Prostate gland (tissue), 2 donors: ENCODE results near the gene IL21R. TPM values are rescaled to one million over a fixed set of nuclear protein-coding genes. Genes with fewer than 3 reads are reported as not detected.

Experiments
- DNase-seq: peaks from one replicate; pipeline ENCODE4 v3.0.0-alpha.2; 2019; ENCODE audit warnings: low spot score
- H3K27ac ChIP-seq, 2 donors: fragments of 200-600 bp; sonication (generic); 2 replicates each; pipeline ENCODE4 v1.5.1; 2017 to 2019
- H3K27me3 ChIP-seq: fragments of 200-600 bp; sonication (generic); replicated peaks from 2 replicates; pipeline ENCODE4 v1.5.1; 2019; ENCODE audit not compliant: insufficient read depth
- H3K36me3 ChIP-seq, 2 donors: fragments of 200-600 bp; sonication (generic); 1 replicate in 1 of 2; 2 replicates in 1 of 2; pipeline versions ENCODE4 v1.5.1 to v1.8.1; 2017 to 2019
- H3K4me1 ChIP-seq: fragments of 200-600 bp; sonication (generic); replicated peaks from 2 replicates; pipeline ENCODE4 v1.5.1; 2019
- H3K4me3 ChIP-seq, 2 donors: fragments of 200-600 bp; sonication (generic); 2 replicates each; pipeline ENCODE4 v1.5.1; 2017 to 2019
- H3K9me3 ChIP-seq: fragments of 200-600 bp; sonication (generic); 2 replicates; pipeline ENCODE4 v1.5.1; 2017
- CTCF ChIP-seq, 4 experiments: fragments of 200-600 bp in 2 of 4; fragments of 450-650 bp in 2 of 4; sonication (generic) in 2 of 4; IDR thresholded peaks; 1 replicate in 3 of 4; 2 replicates in 1 of 4; pipeline ENCODE4 v1.5.1; 2016 to 2019; ENCODE audit warnings: antibody characterized with exemption in 4 of 4, mild to moderate bottlenecking in 2 of 4, moderate library complexity in 2 of 4
- POLR2A ChIP-seq: fragments of 450-650 bp; IDR thresholded peaks from one replicate; pipeline ENCODE4 v1.6.1; 2016; ENCODE audit warnings: antibody characterized with exemption, mild to moderate bottlenecking
- POLR2AphosphoS5 ChIP-seq: sonication (generic); formaldehyde crosslinking; IDR thresholded peaks from one replicate; pipeline ENCODE4 v1.6.1; 2017; ENCODE audit warnings: antibody characterized with exemption
- WGBS: methylation state at CpG from one replicate; pipeline ENCODE4 v1.1.5; 2018; 5-methylcytosine and 5-hydroxymethylcytosine counted together
- intact Hi-C: fragments of 100-400 bp; cut with DNase I; formaldehyde crosslinking; loops from one replicate; pipeline ENCODE4 v1.14.2; 2022
- total RNA-seq, 2 donors: library from RNA; depleted of rRNA; stranded (reverse); fragments of >200 nt; gene quantifications; one replicate each; pipeline ENCODE4 v1.1.0, GENCODE V29; 2016

The IL21R gene
- total RNA-seq, result under 1 TPM; 0.32 to 0.57 TPM

- WGBS, result 16% methylated on average over 23 of the region's 23 CpGs
- no peak for DNase-seq
- Histone ChIP-seq H3K36me3 (no peaks in the 10 kb centered on the region), H3K9me3 (no peaks in the 10 kb centered on the region), H3K27ac (no peak within 1 kb of the TSS), H3K4me3 (no peak within 1 kb of the TSS), H3K27me3 (no peaks in the 10 kb centered on the region), H3K4me1 (no peaks in the 10 kb centered on the region)
- no peak for TF ChIP-seq POLR2AphosphoS5
- TF ChIP-seq CTCF (IDR thresholded peaks at IDR 0.05), result no peak
- TF ChIP-seq POLR2A, result no peak
- intact Hi-C loops, result no loop called here
These were observed at the start of gene IL21R for GRCh38 chr16:27401768-27402568. TSS of gene IL21R (plus strand) at chr16:27402174. CDS start at chr16:27430072, 27,898 bp downstream.

DNA sequence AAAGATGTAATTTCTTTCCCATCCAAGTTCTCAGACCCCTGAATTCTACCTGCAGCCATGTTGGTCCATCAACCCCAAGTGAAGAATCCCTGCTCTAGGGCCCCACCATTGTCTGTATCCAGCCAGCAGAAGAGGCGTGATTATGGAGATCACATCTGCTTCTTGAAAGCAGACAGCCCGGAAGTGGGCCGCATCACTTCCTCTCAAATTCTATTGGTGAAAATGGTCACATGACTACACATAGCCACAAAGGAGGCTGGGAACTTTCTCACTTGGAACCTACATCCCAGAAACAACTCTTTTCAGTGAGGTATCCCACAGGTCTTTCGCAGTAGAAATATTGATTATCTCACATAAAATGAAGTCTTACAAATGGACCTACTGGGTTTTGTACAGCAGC is 48.1 kb upstream of the IL21R start:
- H3K27me3 ChIP-seq, result no peaks in the 10 kb centered on the region
- no peak for DNase-seq
- H3K36me3 ChIP-seq, result peaks cover 2 to 15% of the 10 kb centered on the region in 2 donors
- no peak overlapping the region for H3K4me3 ChIP-seq
- TF ChIP-seq POLR2AphosphoS5, result no peak
- H3K27ac ChIP-seq, result no peak overlapping the region
- H3K4me1 ChIP-seq, result no peaks in the 10 kb centered on the region
- intact Hi-C loops, result no loop called here
- WGBS, result 96% methylated on average over 4 of the region's 4 CpGs
- no peaks in the 10 kb centered on the region for H3K9me3 ChIP-seq

DNA sequence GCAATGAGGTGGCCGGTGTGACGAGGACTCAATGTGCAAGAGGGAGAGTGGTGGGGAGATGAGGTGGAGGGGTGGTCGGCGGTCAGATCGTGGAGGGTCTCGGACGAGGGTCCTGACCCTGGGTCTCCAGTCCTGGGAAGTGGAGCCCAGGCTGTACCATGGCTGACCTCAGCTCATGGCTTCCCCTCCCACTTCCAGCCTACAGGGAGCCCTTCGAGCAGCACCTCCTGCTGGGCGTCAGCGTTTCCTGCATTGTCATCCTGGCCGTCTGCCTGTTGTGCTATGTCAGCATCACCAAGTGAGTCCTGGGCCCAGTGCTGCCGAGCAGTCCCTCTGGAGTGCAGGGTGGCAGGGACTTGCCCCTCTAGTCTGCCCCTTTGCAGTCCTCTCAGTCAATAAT is 46.4 kb upstream of the IL21R start:
- 82% methylated on average over 12 of the region's 12 CpGs for WGBS
- Histone ChIP-seq H3K9me3 (no peaks in the 10 kb centered on the region), H3K27ac (no peak overlapping the region), H3K27me3 (no peaks in the 10 kb centered on the region), H3K4me1 (no peaks in the 10 kb centered on the region), H3K36me3 (peaks cover 6 to 20% of the 10 kb centered on the region in 2 donors), H3K4me3 (no peak overlapping the region)
- TF ChIP-seq POLR2AphosphoS5 (no peak), CTCF (IDR thresholded peaks at IDR 0.05) (peak in 1 of 4 experiments; percentile 38), POLR2A (no peak)
- intact Hi-C loops, result no loop called here
- DNase-seq, result no peak

DNA sequence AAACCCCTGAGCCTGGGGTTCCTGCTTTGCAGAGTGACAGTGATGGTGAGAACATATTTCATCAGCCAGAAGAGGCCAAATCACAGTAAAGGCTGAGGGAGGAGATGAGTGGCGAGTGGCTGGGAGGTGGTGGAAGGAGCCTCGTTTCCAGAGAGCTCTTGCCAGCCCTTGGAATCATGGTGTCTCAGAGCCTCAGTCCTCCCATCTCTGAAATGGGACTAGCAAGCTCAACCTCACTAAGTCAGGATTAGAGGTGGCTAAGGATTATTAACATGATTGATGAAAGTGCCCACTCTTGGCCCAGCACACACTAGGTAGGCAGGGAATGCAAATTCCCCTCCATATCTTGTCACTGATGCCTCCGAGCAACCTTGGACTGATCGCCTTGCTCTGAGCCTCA is 45.2 kb upstream of the IL21R start:
- H3K4me3 ChIP-seq, result no peak overlapping the region
- H3K27ac ChIP-seq, result no peak overlapping the region
- intact Hi-C loops, result no loop called here
- H3K9me3 ChIP-seq, result no peaks in the 10 kb centered on the region
- H3K36me3 ChIP-seq, result peaks cover 8 to 20% of the 10 kb centered on the region in 2 donors
- TF ChIP-seq POLR2A (no peak), POLR2AphosphoS5 (no peak), CTCF (IDR thresholded peaks at IDR 0.05) (no peak)
- H3K4me1 ChIP-seq, result no peaks in the 10 kb centered on the region
- DNase-seq, result no peak
- 89% methylated on average over 4 of the region's 4 CpGs for WGBS
- H3K27me3 ChIP-seq, result no peaks in the 10 kb centered on the region

GRCh38 chr16:27359051-27359450 is 42.9 kb upstream of the IL21R start:
- H3K36me3 ChIP-seq, result peaks cover 12 to 26% of the 10 kb centered on the region in 2 donors
- intact Hi-C loops, result no loop called here
- no peak overlapping the region for H3K4me3 ChIP-seq
- H3K9me3 ChIP-seq, result no peaks in the 10 kb centered on the region
- WGBS, result 91% methylated on average over 4 of the region's 4 CpGs
- H3K4me1 ChIP-seq, result no peaks in the 10 kb centered on the region
- TF ChIP-seq POLR2A (no peak), POLR2AphosphoS5 (no peak), CTCF (IDR thresholded peaks at IDR 0.05) (no peak)
- no peaks in the 10 kb centered on the region for H3K27me3 ChIP-seq
- DNase-seq, result no peak
- no peak overlapping the region for H3K27ac ChIP-seq
